ENCODE data around the gene ITPR1. TPM values are rescaled to one million over a fixed set of nuclear protein-coding genes. Genes with fewer than 3 reads are reported as not detected.
A peak's percentile ranks its signal among the peaks of the same experiment; 100 is the strongest.

ITPR1 gene
- total and polyA plus RNA-seq, 10 of the 15 experiments (the other 5 are each of a cell fraction or from before 2014, with no cell fraction given), result 12.2 to 239 (median 28.4) TPM

DNA sequence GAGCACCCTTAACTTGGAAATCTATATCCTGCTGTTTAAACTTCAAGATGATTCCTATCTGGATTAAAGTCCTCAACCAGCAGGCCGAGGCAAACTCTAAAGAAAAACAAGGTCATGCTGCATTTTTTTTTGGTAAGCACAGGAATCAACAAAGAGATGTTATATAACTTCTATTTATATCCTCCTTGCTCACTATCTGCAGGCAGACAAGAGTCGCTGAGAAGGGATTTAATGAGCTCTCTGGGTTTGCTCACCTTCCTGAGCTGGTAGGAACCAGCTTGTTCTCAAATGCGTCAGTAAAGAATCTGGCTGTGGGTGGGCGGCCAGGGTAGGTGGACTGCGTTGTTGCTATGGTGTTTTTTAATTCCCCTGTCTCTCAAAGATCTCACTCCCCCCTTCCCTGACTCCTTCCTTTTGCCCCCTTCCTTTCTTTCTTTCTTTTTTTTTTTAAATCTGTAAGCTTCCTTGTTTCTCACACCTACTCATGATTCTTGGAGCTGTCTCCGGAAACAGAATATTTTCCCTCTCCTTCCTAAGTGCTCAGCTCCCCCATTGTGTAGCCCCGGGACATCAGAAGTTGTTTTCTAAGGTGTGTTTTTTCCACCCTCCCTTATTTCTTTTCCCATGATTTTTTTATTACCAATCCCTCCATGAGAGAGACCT is 257.3 kb downstream of the ITPR1 start (continued):
- TF ChIP-seq NBN (IDR thresholded peaks at IDR 0.05) (peak; percentile 65; the same call in 1 of the 2 replicates), EED (IDR thresholded peaks at IDR 0.05; ENCODE audit: low read depth) (no peak), PML (IDR thresholded peaks at IDR 0.05; ENCODE audit: low read length) (no peak), SUPT20H (IDR thresholded peaks at IDR 0.05; ENCODE audit: borderline replicate concordance, control insufficient read depth, low read depth, low read length) (no peak), RELA (IDR thresholded peaks at IDR 0.05; ENCODE audit: borderline replicate concordance, partially characterized antibody) (no peak), EZH2 (IDR thresholded peaks at IDR 0.05; ENCODE audit: borderline replicate concordance, control insufficient read depth, low read depth, low read length) (no peak), YBX1 (IDR thresholded peaks at IDR 0.05) (no peak; the same call in 1 of the 2 replicates), MXI1 (IDR thresholded peaks at IDR 0.05; ENCODE audit: low read depth, low read length) (no peak), SMAD5 (IDR thresholded peaks at IDR 0.05; ENCODE audit: low read depth) (no peak), YY1 (IDR thresholded peaks at IDR 0.05; ENCODE audit: low read depth, low read length) (no peak), MTA2 (IDR thresholded peaks at IDR 0.05; ENCODE audit: low read depth) (peak; percentile 8; the same call in 1 of the 2 replicates), PAX5 (IDR thresholded peaks at IDR 0.05; ENCODE audit: borderline replicate concordance, low read depth, low read length) (0 out of 2 replicates have a peak, but pooled peaks have one; percentile 6), HDAC6 (IDR thresholded peaks at IDR 0.05; ENCODE audit: unreplicated experiment) (no peak), RAD51 (IDR thresholded peaks at IDR 0.05) (no peak), SREBF2 (IDR thresholded peaks at IDR 0.05; ENCODE audit: low read length) (no peak), TAF1 (IDR thresholded peaks at IDR 0.05; ENCODE audit: borderline replicate concordance, low read depth, low read length) (peak; percentile 34; the same call in 1 of the 2 replicates), SMAD1 (IDR thresholded peaks at IDR 0.05; ENCODE audit: low read depth, partially characterized antibody) (peak; percentile 76), STAT3 (IDR thresholded peaks at IDR 0.05; ENCODE audit: low read depth, low read length) (no peak), ZZZ3 (IDR thresholded peaks at IDR 0.05; ENCODE audit: control insufficient read depth, insufficient read length, low read depth) (no peak), ZNF24 (IDR thresholded peaks at IDR 0.05) (no peak), IKZF2 (IDR thresholded peaks at IDR 0.05) (no peak), SIN3A (IDR thresholded peaks at IDR 0.05; ENCODE audit: low read depth, low read length) (no peak), RCOR1 (conservative IDR thresholded peaks at IDR 0.05; ENCODE audit: low read depth, low read length) (no peak), HDGF (IDR thresholded peaks at IDR 0.05) (peak; percentile 80; the same call in 1 of the 2 replicates), WRNIP1 (IDR thresholded peaks at IDR 0.05; ENCODE audit: borderline replicate concordance, low read depth, low read length) (0 out of 2 replicates have a peak, but pooled peaks have one; percentile 2), HCFC1 (IDR thresholded peaks at IDR 0.05; ENCODE audit: low read length) (no peak), BACH1 (IDR thresholded peaks at IDR 0.05; ENCODE audit: borderline replicate concordance) (peak; percentile 76; the same call in 1 of the 2 replicates), CHD1 (IDR thresholded peaks at IDR 0.05; ENCODE audit: low read depth, low read length) (0 out of 2 replicates have a peak, but pooled peaks have one; percentile 40), RBBP5 (conservative IDR thresholded peaks at IDR 0.05) (no peak)
- TF ChIP-seq, protein P1, sequence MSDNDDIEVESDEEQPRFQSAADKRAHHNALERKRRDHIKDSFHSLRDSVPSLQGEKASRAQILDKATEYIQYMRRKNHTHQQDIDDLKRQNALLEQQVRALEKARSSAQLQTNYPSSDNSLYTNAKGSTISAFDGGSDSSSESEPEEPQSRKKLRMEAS (IDR thresholded peaks at IDR 0.05; ENCODE audit: low read depth, low read length), result no peak
- TF ChIP-seq, protein P2, sequence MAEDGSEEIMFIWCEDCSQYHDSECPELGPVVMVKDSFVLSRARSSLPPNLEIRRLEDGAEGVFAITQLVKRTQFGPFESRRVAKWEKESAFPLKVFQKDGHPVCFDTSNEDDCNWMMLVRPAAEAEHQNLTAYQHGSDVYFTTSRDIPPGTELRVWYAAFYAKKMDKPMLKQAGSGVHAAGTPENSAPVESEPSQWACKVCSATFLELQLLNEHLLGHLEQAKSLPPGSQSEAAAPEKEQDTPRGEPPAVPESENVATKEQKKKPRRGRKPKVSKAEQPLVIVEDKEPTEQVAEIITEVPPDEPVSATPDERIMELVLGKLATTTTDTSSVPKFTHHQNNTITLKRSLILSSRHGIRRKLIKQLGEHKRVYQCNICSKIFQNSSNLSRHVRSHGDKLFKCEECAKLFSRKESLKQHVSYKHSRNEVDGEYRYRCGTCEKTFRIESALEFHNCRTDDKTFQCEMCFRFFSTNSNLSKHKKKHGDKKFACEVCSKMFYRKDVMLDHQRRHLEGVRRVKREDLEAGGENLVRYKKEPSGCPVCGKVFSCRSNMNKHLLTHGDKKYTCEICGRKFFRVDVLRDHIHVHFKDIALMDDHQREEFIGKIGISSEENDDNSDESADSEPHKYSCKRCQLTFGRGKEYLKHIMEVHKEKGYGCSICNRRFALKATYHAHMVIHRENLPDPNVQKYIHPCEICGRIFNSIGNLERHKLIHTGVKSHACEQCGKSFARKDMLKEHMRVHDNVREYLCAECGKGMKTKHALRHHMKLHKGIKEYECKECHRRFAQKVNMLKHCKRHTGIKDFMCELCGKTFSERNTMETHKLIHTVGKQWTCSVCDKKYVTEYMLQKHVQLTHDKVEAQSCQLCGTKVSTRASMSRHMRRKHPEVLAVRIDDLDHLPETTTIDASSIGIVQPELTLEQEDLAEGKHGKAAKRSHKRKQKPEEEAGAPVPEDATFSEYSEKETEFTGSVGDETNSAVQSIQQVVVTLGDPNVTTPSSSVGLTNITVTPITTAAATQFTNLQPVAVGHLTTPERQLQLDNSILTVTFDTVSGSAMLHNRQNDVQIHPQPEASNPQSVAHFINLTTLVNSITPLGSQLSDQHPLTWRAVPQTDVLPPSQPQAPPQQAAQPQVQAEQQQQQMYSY (CRISPR knock-in tag; IDR thresholded peaks at IDR 0.05), result no peak

Data from GM12878 (cell line).